Osteocyte (in vitro differentiated cells): ENCODE measurements around the gene SEPTIN14. TPM values are rescaled to one million over a fixed set of nuclear protein-coding genes. Genes with fewer than 3 reads are reported as not detected.

Source experiments
- total RNA-seq: library from RNA; stranded (reverse); gene quantifications from 2 replicates; pipeline ENCODE4 v1.2.1, GENCODE V29; 2021

SEPTIN14 gene
- total RNA-seq, 1 donor from 2014 or later = not detected

Other genes starting within 250 kb of the SEPTIN14 start
- 4.3 and 4.7 TPM in 2 replicates for gene ZNF713, start 24.7 kb upstream of the SEPTIN14 start, total RNA-seq
- gene MRPS17, start 89.1 kb upstream of the SEPTIN14 start, total RNA-seq = 13.6 and 14.0 TPM in 2 replicates
- gene NIPSNAP2, start 101.8 kb upstream of the SEPTIN14 start, total RNA-seq = 52.8 and 52.9 TPM in 2 replicates
- 31.0 and 33.6 TPM in 2 replicates for gene PSPH, start 188.7 kb upstream of the SEPTIN14 start, total RNA-seq
- 107 and 109 TPM in 2 replicates for gene CCT6A, start 189.0 kb upstream of the SEPTIN14 start, total RNA-seq
- 202 and 208 TPM in 2 replicates for gene SUMF2, start 201.5 kb upstream of the SEPTIN14 start, total RNA-seq
- gene PHKG1, start 230.2 kb upstream of the SEPTIN14 start, total RNA-seq = 0.99 and 1.1 TPM in 2 replicates
- gene CHCHD2, start 243.7 kb upstream of the SEPTIN14 start, total RNA-seq = 228 and 237 TPM in 2 replicates